ENCODE data around the gene RNLS. TPM values are rescaled to one million over a fixed set of nuclear protein-coding genes. Genes with fewer than 3 reads are reported as not detected.

RNLS gene
- total RNA-seq, 2 experiments from 2014 or later = 2.5 to 3.3 TPM

DNA sequence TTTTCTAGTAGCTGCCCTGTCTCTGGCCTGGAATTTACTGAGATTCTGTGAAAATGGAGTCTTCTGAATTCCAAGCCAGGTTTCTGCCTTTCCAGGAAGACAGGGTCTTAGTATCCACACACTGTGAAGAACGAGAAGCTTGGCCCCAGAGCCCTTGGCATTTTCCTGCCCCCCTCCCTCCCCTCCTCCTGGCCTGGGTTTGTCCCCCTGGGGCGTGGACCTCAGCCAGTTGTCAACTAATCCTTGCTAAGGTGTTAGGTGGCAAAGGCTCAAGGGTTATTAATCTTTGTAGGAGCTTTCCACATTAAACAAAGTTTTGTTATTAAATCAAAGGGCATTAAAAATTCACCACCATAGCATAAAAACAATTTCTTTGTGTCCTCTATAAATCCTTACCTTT, 329.5 kb downstream of the RNLS start:
- peaks cover 5% of the 10 kb centered on the region for H3K4me1 Mint-ChIP-seq (ENCODE audit: low read depth)
- ChIA-PET POLR2A (no interaction called here), CTCF (interaction anchor here (1.3 kb wide), 1 partner anchor 13 kb away, joined by 4 read pairs; no protein-coding TSS in a partner anchor)
- no peak overlapping the region for H3K27ac Mint-ChIP-seq
- H3K4me3 Mint-ChIP-seq = no peak overlapping the region
- no peak for DNase-seq
- H3K36me3 Mint-ChIP-seq (ENCODE audit: low read depth) = no peaks in the 10 kb centered on the region
- no peak for ATAC-seq
- no peaks in the 10 kb centered on the region for H3K9me3 Mint-ChIP-seq (ENCODE audit: insufficient read depth)
- peaks cover 3% of the 10 kb centered on the region for H3K27me3 Mint-ChIP-seq (ENCODE audit: low read depth)

- DNase-seq = no peak
- H3K9me3 Mint-ChIP-seq (ENCODE audit: insufficient read depth) = no peaks in the 10 kb centered on the region
- ATAC-seq = no peak
- ChIA-PET POLR2A (no interaction called here), CTCF (interaction anchor here (0.5 kb wide), 1 partner anchor 51 kb away, joined by 3 read pairs; no protein-coding TSS in a partner anchor)
- H3K4me3 Mint-ChIP-seq = no peak overlapping the region
- H3K27me3 Mint-ChIP-seq (ENCODE audit: low read depth) = peaks cover 3% of the 10 kb centered on the region
- H3K4me1 Mint-ChIP-seq (ENCODE audit: low read depth) = peaks cover 5% of the 10 kb centered on the region
- no peaks in the 10 kb centered on the region for H3K36me3 Mint-ChIP-seq (ENCODE audit: low read depth)
- H3K27ac Mint-ChIP-seq = no peak overlapping the region
Observed at GRCh38 chr10:88253128-88253527, 330.0 kb downstream of the RNLS start.

- Mint-ChIP-seq H3K4me1 (ENCODE audit: low read depth) (peaks cover 14% of the 10 kb centered on the region), H3K4me3 (no peak overlapping the region), H3K27me3 (ENCODE audit: low read depth) (peaks cover 3% of the 10 kb centered on the region), H3K36me3 (ENCODE audit: low read depth) (no peaks in the 10 kb centered on the region), H3K27ac (no peak overlapping the region), H3K9me3 (ENCODE audit: insufficient read depth) (no peaks in the 10 kb centered on the region)
- ChIA-PET CTCF (no interaction called here), POLR2A (no interaction called here)
- no peak for DNase-seq
- no peak for ATAC-seq
Observed at GRCh38 chr10:88249450-88249849, 333.7 kb downstream of the RNLS start.

- peaks cover 17% of the 10 kb centered on the region for H3K4me1 Mint-ChIP-seq (ENCODE audit: low read depth)
- H3K27me3 Mint-ChIP-seq (ENCODE audit: low read depth) = peaks cover 5% of the 10 kb centered on the region
- H3K9me3 Mint-ChIP-seq (ENCODE audit: insufficient read depth) = no peaks in the 10 kb centered on the region
- ChIA-PET CTCF (no interaction called here), POLR2A (no interaction called here)
- no peaks in the 10 kb centered on the region for H3K36me3 Mint-ChIP-seq (ENCODE audit: low read depth)
- H3K27ac Mint-ChIP-seq = peak overlapping the region; percentile 7
- ATAC-seq (no peak), DNase-seq (no peak)
- no peak overlapping the region for H3K4me3 Mint-ChIP-seq
Observed at GRCh38 chr10:88246675-88247074, 336.4 kb downstream of the RNLS start.

DNA sequence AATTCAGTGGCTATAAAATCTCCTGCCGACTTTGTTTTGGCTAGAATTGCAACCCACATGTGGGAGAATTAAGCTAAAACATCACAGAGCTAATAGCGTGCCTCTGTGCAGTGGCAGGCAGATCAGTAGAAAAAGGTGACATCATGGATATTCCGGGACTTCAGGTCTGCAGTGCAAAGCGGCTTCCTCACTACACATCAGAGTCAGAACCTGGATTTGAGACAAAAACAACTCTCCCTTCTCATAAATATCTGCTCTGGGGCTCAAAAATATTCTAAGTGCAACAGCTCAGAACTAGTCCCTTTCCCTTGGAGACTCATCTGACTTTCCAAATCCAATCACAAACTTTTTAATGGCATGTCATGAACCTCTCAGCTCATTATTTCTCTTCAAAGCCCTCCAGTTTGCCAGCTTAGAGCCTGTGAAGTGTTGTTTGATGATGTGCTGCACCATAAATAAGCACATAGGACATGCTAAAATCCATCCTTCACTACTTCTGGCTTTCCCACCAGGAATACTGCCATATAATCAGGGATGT, 337.1 kb downstream of the RNLS start:
- no peak overlapping the region for H3K4me3 Mint-ChIP-seq
- DNase-seq (no peak), ATAC-seq (no peak)
- peaks cover 9% of the 10 kb centered on the region for H3K27me3 Mint-ChIP-seq (ENCODE audit: low read depth)
- no peak overlapping the region for H3K27ac Mint-ChIP-seq
- H3K9me3 Mint-ChIP-seq (ENCODE audit: insufficient read depth) = no peaks in the 10 kb centered on the region
- H3K4me1 Mint-ChIP-seq (ENCODE audit: low read depth) = peaks cover 17% of the 10 kb centered on the region
- POLR2A ChIA-PET = no interaction called here
- CTCF ChIA-PET = interaction anchor here (1.1 to 1.9 kb wide), 3 partner anchors 17 to 143 kb away, joined by 4 read pairs; no protein-coding TSS in a partner anchor
- H3K36me3 Mint-ChIP-seq (ENCODE audit: low read depth) = peaks cover 2% of the 10 kb centered on the region

- CTCF ChIA-PET = interaction anchor here (1.1 to 1.9 kb wide), 3 partner anchors 18 to 144 kb away, joined by 4 read pairs; no protein-coding TSS in a partner anchor
Observed at GRCh38 chr10:88244781-88245625, 338.1 kb downstream of the RNLS start.

DNA sequence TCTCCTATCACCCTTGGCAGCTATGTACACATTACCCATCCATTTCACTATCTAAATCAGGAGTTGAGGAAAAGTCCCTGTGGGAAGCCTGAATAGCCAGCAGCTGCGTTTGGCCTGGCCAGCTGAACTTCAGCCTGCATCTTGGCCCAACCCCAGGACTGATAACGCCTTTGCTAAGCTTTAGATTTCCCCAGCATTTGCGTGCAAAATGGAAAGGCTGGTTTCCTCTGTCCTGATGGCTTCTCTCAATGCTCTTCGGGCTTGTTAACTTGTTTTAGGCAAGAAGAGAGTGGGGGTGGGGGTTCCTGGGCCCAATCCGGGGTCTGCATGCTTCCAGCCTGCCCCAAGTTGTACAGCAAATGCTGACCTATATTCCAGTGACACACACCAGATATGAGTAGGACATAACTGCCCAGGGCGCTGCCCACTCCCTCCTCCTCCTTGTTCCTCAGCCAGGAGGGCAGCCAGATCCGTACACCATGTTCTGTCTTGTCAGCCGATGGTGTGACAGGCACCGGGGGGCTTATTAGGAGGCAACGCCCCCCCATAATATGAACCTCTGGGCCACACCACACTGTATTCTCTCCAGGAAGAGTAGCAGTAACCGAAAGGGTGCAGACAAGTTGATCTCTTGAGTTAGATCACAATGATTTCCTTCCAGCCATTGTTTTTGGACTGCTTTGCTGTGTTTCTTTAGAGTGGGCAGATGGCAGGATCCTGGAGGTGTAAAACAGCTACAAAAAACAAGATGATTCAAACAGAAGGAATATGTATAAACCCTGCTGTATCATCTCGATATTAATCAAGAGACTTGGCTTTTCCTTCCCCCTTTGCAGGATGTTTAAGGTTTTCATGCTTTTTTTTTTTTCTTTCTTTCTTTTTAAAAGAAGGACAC, 339.0 kb downstream of the RNLS start:
- H3K27ac Mint-ChIP-seq = no peak overlapping the region
- POLR2A ChIA-PET = interaction anchor here (1.2 kb wide), 1 partner anchor 10 kb away, joined by 4 read pairs; no protein-coding TSS in a partner anchor
- CTCF ChIA-PET = interaction anchor here (1.9 kb wide), 1 partner anchor 145 kb away, joined by 4 read pairs; no protein-coding TSS in a partner anchor

More at GRCh38 chr10:88244781-88245625, 338.1 kb downstream of the RNLS start:
- Mint-ChIP-seq H3K27me3 (ENCODE audit: low read depth) (peaks cover 9% of the 10 kb centered on the region), H3K4me1 (ENCODE audit: low read depth) (peaks cover 17% of the 10 kb centered on the region), H3K9me3 (ENCODE audit: insufficient read depth) (no peaks in the 10 kb centered on the region), H3K4me3 (no peak overlapping the region), H3K36me3 (ENCODE audit: low read depth) (peaks cover 2% of the 10 kb centered on the region), H3K27ac (no peak overlapping the region)
- POLR2A ChIA-PET = no interaction called here
- ATAC-seq (no peak), DNase-seq (peak; percentile 25)

DNA sequence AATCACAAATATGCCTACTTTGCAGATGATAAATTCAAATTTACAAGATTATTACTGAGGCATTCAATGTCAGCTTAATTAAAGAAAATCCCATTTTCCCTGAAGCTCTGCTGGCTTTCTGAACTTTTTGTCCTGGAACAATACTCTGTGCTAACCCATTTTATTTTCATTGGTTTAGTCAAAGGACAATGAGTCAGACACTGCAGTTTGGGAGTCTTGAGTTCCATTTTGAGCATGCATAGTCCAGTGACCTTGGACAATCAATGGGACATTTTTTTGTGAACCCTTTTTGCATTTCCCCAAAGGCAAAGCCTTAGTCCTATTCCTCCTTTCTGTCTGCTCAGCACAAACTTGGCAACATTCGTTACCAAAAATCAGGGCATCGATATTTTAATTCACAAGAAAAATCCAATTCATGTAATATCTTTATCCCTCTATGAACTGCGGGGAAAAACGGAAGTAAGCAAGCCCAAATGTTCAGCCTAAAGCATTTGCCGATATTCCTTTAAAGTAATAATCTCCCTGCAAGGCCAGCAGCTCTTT, 339.8 kb downstream of the RNLS start:
- ChIA-PET POLR2A (interaction anchor here (1.2 kb wide), 1 partner anchor 9 kb away, joined by 4 read pairs; no protein-coding TSS in a partner anchor), CTCF (no interaction called here)
- no peak for DNase-seq
- H3K4me3 Mint-ChIP-seq = no peak overlapping the region
- no peak for ATAC-seq
- H3K27me3 Mint-ChIP-seq (ENCODE audit: low read depth) = peaks cover 9% of the 10 kb centered on the region
- H3K9me3 Mint-ChIP-seq (ENCODE audit: insufficient read depth) = no peaks in the 10 kb centered on the region
- H3K4me1 Mint-ChIP-seq (ENCODE audit: low read depth) = peaks cover 17% of the 10 kb centered on the region
- no peak overlapping the region for H3K27ac Mint-ChIP-seq
- H3K36me3 Mint-ChIP-seq (ENCODE audit: low read depth) = peaks cover 2% of the 10 kb centered on the region

More for the DNA sequence above, 339.0 kb downstream of the RNLS start:
- Mint-ChIP-seq H3K4me1 (ENCODE audit: low read depth) (peaks cover 17% of the 10 kb centered on the region), H3K4me3 (no peak overlapping the region), H3K27me3 (ENCODE audit: low read depth) (peaks cover 9% of the 10 kb centered on the region), H3K9me3 (ENCODE audit: insufficient read depth) (no peaks in the 10 kb centered on the region), H3K36me3 (ENCODE audit: low read depth) (peaks cover 2% of the 10 kb centered on the region)
- DNase-seq (no peak), ATAC-seq (no peak)

- H3K4me3 Mint-ChIP-seq = no peak overlapping the region
- ChIA-PET CTCF (interaction anchor here (0.6 to 1.8 kb wide), 3 partner anchors 13 to 127 kb away, joined by 3 to 4 read pairs (median 4); no protein-coding TSS in a partner anchor), POLR2A (no interaction called here)
- peaks cover 17% of the 10 kb centered on the region for H3K4me1 Mint-ChIP-seq (ENCODE audit: low read depth)
- no peaks in the 10 kb centered on the region for H3K9me3 Mint-ChIP-seq (ENCODE audit: insufficient read depth)
- ATAC-seq = no peak
- no peak for DNase-seq
- H3K27me3 Mint-ChIP-seq (ENCODE audit: low read depth) = peaks cover 9% of the 10 kb centered on the region
- peaks cover 2% of the 10 kb centered on the region for H3K36me3 Mint-ChIP-seq (ENCODE audit: low read depth)
- no peak overlapping the region for H3K27ac Mint-ChIP-seq
Observed at GRCh38 chr10:88241501-88241900, 341.6 kb downstream of the RNLS start.

- H3K4me1 Mint-ChIP-seq (ENCODE audit: low read depth) = peaks cover 12% of the 10 kb centered on the region
- H3K27ac Mint-ChIP-seq = no peak overlapping the region
- ChIA-PET CTCF (interaction anchor here (0.8 kb wide), 1 partner anchor 149 kb away, joined by 3 read pairs; no protein-coding TSS in a partner anchor), POLR2A (no interaction called here)
- H3K36me3 Mint-ChIP-seq (ENCODE audit: low read depth) = peaks cover 2% of the 10 kb centered on the region
- H3K9me3 Mint-ChIP-seq (ENCODE audit: insufficient read depth) = no peaks in the 10 kb centered on the region
- peaks cover 6% of the 10 kb centered on the region for H3K27me3 Mint-ChIP-seq (ENCODE audit: low read depth)
- no peak for DNase-seq
- ATAC-seq = no peak
- H3K4me3 Mint-ChIP-seq = no peak overlapping the region
Observed at GRCh38 chr10:88239212-88239611, 343.9 kb downstream of the RNLS start.

GRCh38 chr10:88238615-88238914, 344.6 kb downstream of the RNLS start:
- ATAC-seq (no peak), DNase-seq (no peak)
- H3K36me3 Mint-ChIP-seq (ENCODE audit: low read depth) = peaks cover 2% of the 10 kb centered on the region
- no peak overlapping the region for H3K27ac Mint-ChIP-seq
- peaks cover 6% of the 10 kb centered on the region for H3K27me3 Mint-ChIP-seq (ENCODE audit: low read depth)
- CTCF ChIA-PET = interaction anchor here (0.8 kb wide), 1 partner anchor 150 kb away, joined by 3 read pairs; no protein-coding TSS in a partner anchor
- H3K9me3 Mint-ChIP-seq (ENCODE audit: insufficient read depth) = no peaks in the 10 kb centered on the region
- POLR2A ChIA-PET = no interaction called here
- H3K4me3 Mint-ChIP-seq = no peak overlapping the region
- H3K4me1 Mint-ChIP-seq (ENCODE audit: low read depth) = peaks cover 8% of the 10 kb centered on the region
